ENCODE data around the gene NEUROD2. TPM values are rescaled to one million over a fixed set of nuclear protein-coding genes. Genes with fewer than 3 reads are reported as not detected.

The NEUROD2 gene
- total RNA-seq, 4 donors from 2014 or later, result not detected

GRCh38 chr17:39651923-39652586, 44.3 kb upstream of the NEUROD2 start:
- H3K27me3 ChIP-seq, result no peaks in the 10 kb centered on the region
- TF ChIP-seq, protein P1, sequence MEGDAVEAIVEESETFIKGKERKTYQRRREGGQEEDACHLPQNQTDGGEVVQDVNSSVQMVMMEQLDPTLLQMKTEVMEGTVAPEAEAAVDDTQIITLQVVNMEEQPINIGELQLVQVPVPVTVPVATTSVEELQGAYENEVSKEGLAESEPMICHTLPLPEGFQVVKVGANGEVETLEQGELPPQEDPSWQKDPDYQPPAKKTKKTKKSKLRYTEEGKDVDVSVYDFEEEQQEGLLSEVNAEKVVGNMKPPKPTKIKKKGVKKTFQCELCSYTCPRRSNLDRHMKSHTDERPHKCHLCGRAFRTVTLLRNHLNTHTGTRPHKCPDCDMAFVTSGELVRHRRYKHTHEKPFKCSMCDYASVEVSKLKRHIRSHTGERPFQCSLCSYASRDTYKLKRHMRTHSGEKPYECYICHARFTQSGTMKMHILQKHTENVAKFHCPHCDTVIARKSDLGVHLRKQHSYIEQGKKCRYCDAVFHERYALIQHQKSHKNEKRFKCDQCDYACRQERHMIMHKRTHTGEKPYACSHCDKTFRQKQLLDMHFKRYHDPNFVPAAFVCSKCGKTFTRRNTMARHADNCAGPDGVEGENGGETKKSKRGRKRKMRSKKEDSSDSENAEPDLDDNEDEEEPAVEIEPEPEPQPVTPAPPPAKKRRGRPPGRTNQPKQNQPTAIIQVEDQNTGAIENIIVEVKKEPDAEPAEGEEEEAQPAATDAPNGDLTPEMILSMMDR (IDR thresholded peaks at IDR 0.05), result no peak
- no peak for TF ChIP-seq POLR2A (IDR thresholded peaks at IDR 0.05)
- 79 to 83% methylated on average over 8 of the region's 8 CpGs for WGBS, 2 donors
- no peak for DNase-seq
- peaks cover 6 to 19% of the 10 kb centered on the region in 2 donors for H3K4me1 ChIP-seq
- H3K4me3 ChIP-seq (replicated peaks in 1 of 3), result no peak overlapping the region
- intact Hi-C loops (cut with DNase I), result no loop called here
- H3K9me3 ChIP-seq, result no peaks in the 10 kb centered on the region
- H3K36me3 ChIP-seq, result no peaks in the 10 kb centered on the region
- H3K27ac ChIP-seq, result peak overlapping the region in 1 of 3 donors; percentile 2

DNA sequence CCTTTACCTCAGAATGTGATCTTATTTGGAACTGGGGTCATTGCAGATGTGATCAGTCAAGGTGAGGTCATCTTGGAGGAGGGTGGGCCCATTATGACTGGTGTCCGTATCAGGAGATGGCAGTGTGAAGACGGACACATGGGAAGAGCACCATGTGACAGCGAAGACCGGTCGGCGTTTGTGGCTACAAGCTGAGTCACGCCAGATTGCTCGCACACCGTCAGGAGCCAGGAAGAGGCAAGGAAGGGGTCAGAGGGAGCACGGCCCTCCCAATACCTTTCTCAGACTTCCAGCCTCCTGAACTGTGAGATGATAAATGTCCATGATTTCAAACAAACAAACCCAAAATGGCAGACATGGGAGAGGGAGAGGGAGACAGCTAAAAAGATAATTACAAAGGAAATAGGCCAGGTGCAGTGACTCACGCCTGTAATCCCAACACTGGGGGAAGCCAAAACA, 42.4 kb upstream of the NEUROD2 start:
- DNase-seq, result no peak
- intact Hi-C loops (cut with DNase I), result no loop called here
- Histone ChIP-seq H3K27ac (no peak overlapping the region), H3K27me3 (no peaks in the 10 kb centered on the region), H3K4me1 (peaks cover 6 to 19% of the 10 kb centered on the region in 2 donors), H3K9me3 (no peaks in the 10 kb centered on the region), H3K4me3 (replicated peaks in 1 of 3) (no peak overlapping the region), H3K36me3 (no peaks in the 10 kb centered on the region)
- WGBS, 2 donors, result 91 to 93% methylated on average over 11 of the region's 11 CpGs
- TF ChIP-seq POLR2A (IDR thresholded peaks at IDR 0.05), result no peak
- TF ChIP-seq, protein P1 (IDR thresholded peaks at IDR 0.05), result no peak

DNA sequence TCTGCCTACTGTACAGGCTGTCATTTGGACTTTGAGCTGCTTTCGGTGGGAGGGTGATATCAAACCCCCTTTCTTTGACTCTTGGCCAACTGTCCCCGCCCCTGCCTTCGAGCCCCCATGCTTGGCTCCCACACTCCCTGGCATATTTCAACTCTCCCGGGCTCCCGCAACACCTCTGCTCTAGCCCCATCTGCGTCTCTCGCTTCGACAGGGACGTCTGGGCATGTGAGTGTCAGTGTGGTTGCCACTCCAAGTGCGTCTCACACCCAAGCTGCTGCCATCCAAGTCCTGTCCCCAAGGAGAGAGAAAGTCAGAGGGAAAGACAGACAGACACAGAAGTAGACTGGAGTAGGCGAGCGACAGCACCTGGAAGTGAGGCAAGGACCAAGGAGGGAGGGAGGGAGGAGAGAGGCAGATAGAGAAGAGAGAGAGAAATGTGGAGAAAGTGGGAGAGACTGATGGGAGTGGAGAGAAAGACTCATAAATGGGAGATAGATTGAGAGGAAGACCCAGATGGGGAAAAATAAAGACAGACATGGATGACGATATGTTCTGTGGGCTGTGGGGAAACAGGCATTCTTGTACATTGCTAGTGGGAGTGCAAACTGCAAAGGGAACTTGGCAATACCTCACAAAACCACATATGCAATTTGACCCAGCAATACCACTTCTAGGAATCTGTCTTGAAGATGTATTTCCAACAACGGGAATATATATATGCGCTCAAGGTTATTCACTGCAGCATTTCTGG, 41.1 kb upstream of the NEUROD2 start:
- Histone ChIP-seq H3K4me3 (replicated peaks in 1 of 3) (no peak overlapping the region), H3K27ac (no peak overlapping the region), H3K9me3 (no peaks in the 10 kb centered on the region), H3K4me1 (peaks cover 8 to 24% of the 10 kb centered on the region in 2 donors), H3K36me3 (no peaks in the 10 kb centered on the region), H3K27me3 (no peaks in the 10 kb centered on the region)
- WGBS, 2 donors, result 89 to 92% methylated on average over 15 of the region's 15 CpGs
- TF ChIP-seq, protein P1 (IDR thresholded peaks at IDR 0.05), result no peak
- no peak for TF ChIP-seq POLR2A (IDR thresholded peaks at IDR 0.05)
- DNase-seq, result no peak
- intact Hi-C loops (cut with DNase I), result no loop called here

DNA sequence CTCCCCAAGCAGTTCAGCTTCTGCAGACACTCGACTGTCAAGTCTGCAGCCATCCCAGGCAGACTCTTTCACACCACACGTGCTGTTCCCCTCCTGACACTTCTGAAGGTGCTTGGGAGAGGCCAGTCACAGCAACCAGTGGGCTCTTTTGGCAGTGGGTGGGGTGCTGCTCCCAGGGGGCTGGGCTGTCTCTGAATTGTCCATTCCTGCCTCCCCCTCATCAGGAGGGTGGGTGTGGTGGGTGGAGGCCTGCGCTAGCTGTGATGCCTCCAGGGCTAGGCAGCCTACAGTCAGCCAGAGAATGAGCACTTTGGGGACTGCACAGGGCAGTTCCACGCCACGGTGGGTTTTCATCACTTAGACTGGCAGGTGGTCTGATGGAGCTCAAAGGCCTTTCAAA, 39.5 kb upstream of the NEUROD2 start:
- no peaks in the 10 kb centered on the region for H3K27me3 ChIP-seq
- H3K36me3 ChIP-seq, result no peaks in the 10 kb centered on the region
- TF ChIP-seq POLR2A (IDR thresholded peaks at IDR 0.05), result no peak
- TF ChIP-seq, protein P1 (IDR thresholded peaks at IDR 0.05), result no peak
- 74 to 76% methylated on average over 5 of the region's 5 CpGs for WGBS, 2 donors
- no peak overlapping the region for H3K27ac ChIP-seq
- H3K9me3 ChIP-seq, result no peaks in the 10 kb centered on the region
- intact Hi-C loops (cut with DNase I), result no loop called here
- peaks cover 8 to 29% of the 10 kb centered on the region in 2 donors for H3K4me1 ChIP-seq
- H3K4me3 ChIP-seq (replicated peaks in 1 of 3), result no peak overlapping the region
- DNase-seq, result no peak

DNA sequence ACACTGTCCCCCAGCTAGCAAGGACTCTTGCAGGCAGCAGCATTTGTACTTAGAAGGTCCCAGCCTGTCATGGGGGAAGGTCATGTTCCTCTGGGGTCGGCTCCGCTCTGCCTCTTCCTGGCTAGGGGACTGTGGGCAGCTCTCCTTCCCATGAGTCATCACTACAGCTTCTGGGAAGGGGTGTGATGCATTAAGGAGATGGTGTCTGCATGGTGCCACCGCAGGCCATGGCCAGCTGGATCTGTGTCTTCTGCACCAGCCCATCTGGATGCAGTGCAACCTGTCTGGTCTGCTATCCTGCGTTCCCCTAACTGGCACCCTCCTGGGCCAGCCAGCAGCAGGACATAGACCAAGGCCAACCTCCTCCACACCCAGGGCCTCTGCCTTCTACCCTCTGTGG, 35.6 kb upstream of the NEUROD2 start:
- no peak for TF ChIP-seq POLR2A (IDR thresholded peaks at IDR 0.05)
- TF ChIP-seq, protein P1 (IDR thresholded peaks at IDR 0.05), result no peak
- no peak overlapping the region for H3K27ac ChIP-seq
- 70 to 86% methylated on average over 1 to 4 of the region's 4 CpGs for WGBS, 2 donors

More for the DNA sequence above, 35.6 kb upstream of the NEUROD2 start:
- no peaks in the 10 kb centered on the region for H3K36me3 ChIP-seq
- DNase-seq, result no peak
- no peaks in the 10 kb centered on the region for H3K9me3 ChIP-seq
- intact Hi-C loops (cut with DNase I), result no loop called here
- no peak overlapping the region for H3K4me3 ChIP-seq (replicated peaks in 1 of 3)
- H3K27me3 ChIP-seq, result no peaks in the 10 kb centered on the region
- peaks cover 11 to 37% of the 10 kb centered on the region in 2 donors for H3K4me1 ChIP-seq

Data from thyroid gland (tissue), 4 donors.